HG03108 (cell line): ENCODE measurements around the gene SARS1.
"Not testable (repeated sequence)": the region's sequence is repeated elsewhere in the genome, so short reads cannot be mapped to it uniquely, and the experiment has no call there.

Source experiments
- ATAC-seq: cut with Tn5 transposase; IDR thresholded peaks from one replicate; pipeline ENCODE4 v1.9.1; 2021; ENCODE audit warnings: moderate library complexity; ENCODE audit not compliant: unreplicated experiment

The SARS1 gene

GRCh38 chr1:109272831-109273547, 59.3 kb downstream of the SARS1 start:
- no peak for ATAC-seq

GRCh38 chr1:109273570-109274288, 60.0 kb downstream of the SARS1 start:
- ATAC-seq = no peak

DNA sequence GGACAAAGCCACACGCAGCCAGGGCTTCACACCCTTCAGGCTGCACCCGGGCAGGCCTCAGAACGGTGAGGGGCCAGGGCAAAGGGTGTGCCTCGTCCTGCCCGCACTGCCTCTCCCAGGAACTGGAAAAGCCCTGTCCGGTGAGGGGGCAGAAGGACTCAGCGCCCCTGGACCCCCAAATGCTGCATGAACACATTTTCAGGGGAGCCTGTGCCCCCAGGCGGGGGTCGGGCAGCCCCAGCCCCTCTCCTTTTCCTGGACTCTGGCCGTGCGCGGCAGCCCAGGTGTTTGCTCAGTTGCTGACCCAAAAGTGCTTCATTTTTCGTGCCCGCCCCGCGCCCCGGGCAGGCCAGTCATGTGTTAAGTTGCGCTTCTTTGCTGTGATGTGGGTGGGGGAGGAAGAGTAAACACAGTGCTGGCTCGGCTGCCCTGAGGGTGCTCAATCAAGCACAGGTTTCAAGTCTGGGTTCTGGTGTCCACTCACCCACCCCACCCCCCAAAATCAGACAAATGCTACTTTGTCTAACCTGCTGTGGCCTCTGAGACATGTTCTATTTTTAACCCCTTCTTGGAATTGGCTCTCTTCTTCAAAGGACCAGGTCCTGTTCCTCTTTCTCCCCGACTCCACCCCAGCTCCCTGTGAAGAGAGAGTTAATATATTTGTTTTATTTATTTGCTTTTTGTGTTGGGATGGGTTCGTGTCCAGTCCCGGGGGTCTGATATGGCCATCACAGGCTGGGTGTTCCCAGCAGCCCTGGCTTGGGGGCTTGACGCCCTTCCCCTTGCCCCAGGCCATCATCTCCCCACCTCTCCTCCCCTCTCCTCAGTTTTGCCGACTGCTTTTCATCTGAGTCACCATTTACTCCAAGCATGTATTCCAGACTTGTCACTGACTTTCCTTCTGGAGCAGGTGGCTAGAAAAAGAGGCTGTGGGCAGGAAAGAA, 61.1 kb downstream of the SARS1 start:
- no peak for ATAC-seq

DNA sequence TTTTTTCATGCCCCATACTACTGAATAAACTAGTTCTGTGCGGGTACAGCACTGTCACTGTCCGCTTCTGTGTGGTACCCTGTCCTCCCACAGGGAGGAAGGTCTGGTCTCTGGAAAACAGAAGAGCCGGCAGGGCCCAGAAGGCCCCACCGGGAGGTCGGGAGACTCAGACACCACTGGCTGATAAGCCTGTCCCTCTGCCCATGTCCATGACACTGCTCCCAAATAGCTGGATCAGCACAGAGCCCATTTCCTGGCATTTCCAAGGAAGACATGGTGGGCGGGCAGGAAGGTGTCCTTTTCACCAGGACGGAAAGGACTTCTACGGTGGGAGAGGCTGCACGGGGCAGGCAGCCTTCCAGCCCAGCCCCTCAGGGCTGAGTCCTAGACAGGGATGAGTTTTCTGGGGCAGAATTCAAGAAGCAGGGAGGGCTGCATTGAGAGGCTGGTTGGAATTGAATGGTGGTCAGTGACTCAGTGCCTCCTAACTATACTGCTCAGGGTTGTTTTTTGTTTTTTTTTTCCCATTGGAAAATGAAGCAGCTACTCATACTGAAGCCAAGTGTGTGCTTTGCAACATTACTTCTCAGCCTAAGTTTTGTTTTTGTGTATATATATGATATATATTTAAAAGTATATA, 62.1 kb downstream of the SARS1 start:
- ATAC-seq = no peak

DNA sequence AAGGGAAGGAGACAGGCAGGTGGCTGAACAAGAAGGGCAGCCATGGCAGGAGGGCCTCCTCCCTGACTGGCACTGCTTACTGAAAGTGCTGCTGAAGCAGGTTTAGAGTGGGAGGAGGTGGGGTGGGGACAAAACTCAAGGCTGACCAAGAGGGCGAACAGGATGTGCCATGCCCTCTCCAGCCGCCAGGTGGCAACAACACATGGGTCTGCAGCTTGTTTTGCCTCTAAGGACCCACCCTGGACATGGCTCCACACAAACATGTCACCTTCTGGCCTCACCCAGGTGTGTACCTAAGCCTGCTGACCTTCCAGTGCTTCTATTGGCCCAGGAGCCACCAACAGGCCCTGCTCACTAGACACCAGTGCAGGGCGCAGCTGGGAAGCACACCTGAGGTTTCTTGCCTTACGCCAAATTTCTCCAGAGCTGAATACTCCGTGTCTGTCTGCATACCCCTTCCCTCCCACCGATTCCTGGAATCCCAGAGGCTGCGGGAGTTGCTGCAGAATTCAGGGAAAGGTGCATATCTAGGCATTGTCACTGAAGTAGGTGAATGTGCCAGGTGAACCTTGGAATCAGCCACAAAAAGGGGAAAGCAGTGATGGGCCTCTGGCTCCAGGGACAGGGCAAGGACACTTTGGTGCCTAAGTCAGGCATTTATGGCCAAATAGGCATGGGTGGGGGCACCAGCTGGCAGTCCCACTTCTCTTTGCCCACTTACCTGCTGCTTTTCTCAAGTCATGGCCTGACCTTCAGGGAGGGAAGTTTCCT, 63.9 kb downstream of the SARS1 start:
- ATAC-seq = peak; percentile 68

DNA sequence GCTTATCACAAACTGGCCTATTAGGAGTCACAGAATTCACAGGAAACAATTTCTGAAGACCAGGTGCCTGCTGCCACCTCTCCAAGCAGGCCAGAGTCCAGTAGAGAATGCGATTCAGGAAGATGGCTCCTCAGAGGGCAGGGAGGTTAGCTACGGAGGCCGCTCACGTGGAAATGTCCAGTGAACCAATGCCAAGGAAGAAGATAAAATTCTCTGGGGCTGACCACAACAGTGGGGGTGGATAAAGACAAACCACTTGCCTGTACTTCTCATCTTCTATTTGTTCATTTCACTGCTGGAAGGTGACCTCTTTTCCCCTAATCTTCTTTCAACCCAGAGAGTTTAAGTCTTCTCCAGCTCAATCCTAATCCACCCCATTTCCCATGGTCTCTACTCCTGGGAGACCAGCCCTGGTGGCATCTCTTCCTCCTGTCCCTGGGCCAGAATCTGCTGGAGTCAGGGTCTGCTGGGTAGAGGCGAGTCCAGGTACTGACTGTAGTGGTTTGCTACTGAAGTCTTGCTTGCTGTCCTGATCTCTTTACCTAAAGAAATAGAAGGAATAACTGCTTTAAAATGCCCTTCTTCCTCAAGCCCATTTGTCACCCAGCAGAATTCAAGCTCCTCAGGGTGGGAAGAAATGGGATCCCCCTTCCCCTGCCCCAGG, 66.0 kb downstream of the SARS1 start:
- no peak for ATAC-seq

GRCh38 chr1:109280862-109281261, 67.1 kb downstream of the SARS1 start:
- ATAC-seq = no peak

- ATAC-seq = no peak
Measured at GRCh38 chr1:109281680-109282496, 68.2 kb downstream of the SARS1 start.

- peak; percentile 10 for ATAC-seq
Measured at GRCh38 chr1:109282497-109282951, 68.8 kb downstream of the SARS1 start.

DNA sequence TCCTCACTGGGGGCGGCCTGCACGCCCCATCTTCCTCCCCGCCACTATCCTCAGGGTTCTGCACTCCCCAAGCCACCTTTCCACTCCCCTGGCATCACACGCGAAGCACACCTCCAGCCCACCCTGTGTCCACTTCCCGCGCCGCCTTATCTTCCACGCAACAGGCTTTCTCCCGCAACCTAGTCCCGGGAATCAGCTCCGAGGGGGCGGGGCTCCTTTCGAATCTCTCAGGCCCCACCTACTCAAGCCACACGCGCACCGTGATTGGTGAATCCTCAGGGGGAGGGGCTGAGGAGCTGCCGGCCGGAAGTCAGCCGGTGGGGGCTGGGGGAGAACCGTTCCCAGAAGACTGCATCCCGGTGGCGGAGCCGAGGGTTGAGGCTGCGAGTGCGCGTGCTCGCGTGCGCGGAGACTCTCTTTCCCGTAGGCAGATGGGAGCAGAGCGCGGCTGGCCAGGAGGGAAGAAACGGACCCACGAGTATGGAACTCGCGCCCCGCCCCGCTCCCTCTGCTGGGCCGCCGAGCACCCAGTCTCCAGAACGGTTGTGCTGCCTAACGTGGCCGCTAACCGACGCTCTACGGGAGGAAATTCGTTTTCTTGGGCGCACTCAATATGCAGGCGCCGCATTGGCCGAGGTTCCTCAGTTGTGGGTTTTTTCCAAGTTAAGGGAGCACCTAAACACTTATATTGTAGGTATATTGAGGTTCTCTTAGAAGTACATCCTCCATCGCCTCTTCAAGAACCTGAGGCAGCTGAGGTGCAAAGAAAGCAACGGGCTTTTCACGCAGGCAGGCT, 69.4 kb downstream of the SARS1 start, which contains the start of gene PSRC1:
Gene PSRC1, minus strand, starts transcription at position 194 of the 796 bp plus-strand sequence.
- peak; percentile 97 for ATAC-seq

DNA sequence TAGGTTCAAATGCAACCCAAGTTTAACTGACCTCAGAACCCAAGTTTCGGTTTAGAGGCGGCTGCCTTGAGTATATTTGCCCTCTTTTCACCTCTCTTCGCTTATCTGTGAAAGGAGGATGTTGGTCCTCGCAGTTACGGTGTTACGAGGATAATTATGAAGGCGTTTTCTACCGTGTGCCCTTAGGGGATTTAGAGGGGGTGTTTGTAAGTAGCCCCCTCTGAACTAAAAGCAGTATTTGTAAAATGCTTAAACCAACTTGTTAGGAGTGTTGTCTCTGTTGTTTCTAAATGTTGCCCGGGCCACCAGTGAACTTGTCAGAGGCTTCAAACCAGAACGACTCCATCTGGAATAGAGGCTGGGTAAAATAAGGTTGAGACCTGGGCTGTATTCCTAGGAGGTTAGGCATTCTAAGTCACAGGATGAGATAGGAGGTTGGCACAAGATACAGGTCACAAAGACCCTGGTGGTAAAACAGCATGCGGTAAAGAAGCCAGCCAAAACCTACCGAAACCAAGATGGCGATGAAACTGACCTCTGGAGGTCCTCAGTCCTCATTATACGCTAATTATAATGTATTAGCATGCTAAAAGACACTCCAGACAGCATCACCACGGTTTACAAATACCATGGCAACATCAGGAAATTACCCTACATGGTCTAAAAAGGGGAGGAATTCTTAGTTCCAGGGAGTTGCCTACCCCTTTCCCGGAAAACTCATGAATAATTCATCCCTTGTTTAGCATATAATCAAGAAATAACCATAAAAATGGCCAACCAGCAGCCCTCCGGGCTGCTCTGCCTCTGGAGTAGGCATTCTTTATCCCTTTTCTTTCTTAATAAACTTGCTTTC, 70.3 kb downstream of the SARS1 start:
- ATAC-seq = peak; percentile 6

- not testable (repeated sequence) for ATAC-seq
Measured at GRCh38 chr1:109286762-109287161, 73.0 kb downstream of the SARS1 start.
